Brain microvascular endothelial cell (primary cell): Measurements from ENCODE around the gene ARHGDIG.

Source experiments
- DNase-seq: peaks from one replicate; pipeline ENCODE4 v3.0.0-alpha.2; 2020
- H3K27ac ChIP-seq: fragments of 250-450 bp; sonication (Bioruptor Pico); 2 replicates; pipeline ENCODE4 v1.5.1; 2020; ENCODE audit warnings: mild to moderate bottlenecking, moderate library complexity
- H3K27me3 ChIP-seq: fragments of 250-450 bp; sonication (Bioruptor Pico); replicated peaks from 2 replicates; pipeline ENCODE4 v1.5.1; 2020; ENCODE audit warnings: mild to moderate bottlenecking
- H3K36me3 ChIP-seq: fragments of 250-450 bp; sonication (Bioruptor Pico); replicated peaks from 2 replicates; pipeline ENCODE4 v1.5.1; 2020; ENCODE audit warnings: mild to moderate bottlenecking
- H3K4me3 ChIP-seq: 2 replicates; pipeline ENCODE4 v1.5.1; 2011; ENCODE audit warnings: low read depth, mild to moderate bottlenecking, control low read depth, low read length, moderate library complexity
- in situ Hi-C: cut with HindIII; loops from 2 replicates; pipeline ENCODE4 v1.10.0; 2017; ENCODE audit warnings: low sequenced_read_pairs, low pct_ligation_motif_present
- TF ChIP-seq, protein P1 (sequence below): IDR thresholded peaks from 2 replicates; pipeline ENCODE4 v1.5.1; 2011; ENCODE audit warnings: low read depth, mild to moderate bottlenecking, moderate library complexity, low read length, control low read depth, inconsistent platforms; ENCODE audit errors: missing control alignments

The ARHGDIG gene

GRCh38 chr16:242281-242680, 38.1 kb upstream of the ARHGDIG start:
- Histone ChIP-seq H3K27ac (no peak overlapping the region), H3K4me3 (no peak overlapping the region), H3K27me3 (no peaks in the 10 kb centered on the region), H3K36me3 (no peaks in the 10 kb centered on the region)
- in situ Hi-C loops, result no loop called here
- DNase-seq, result no peak
- TF ChIP-seq, protein P1, sequence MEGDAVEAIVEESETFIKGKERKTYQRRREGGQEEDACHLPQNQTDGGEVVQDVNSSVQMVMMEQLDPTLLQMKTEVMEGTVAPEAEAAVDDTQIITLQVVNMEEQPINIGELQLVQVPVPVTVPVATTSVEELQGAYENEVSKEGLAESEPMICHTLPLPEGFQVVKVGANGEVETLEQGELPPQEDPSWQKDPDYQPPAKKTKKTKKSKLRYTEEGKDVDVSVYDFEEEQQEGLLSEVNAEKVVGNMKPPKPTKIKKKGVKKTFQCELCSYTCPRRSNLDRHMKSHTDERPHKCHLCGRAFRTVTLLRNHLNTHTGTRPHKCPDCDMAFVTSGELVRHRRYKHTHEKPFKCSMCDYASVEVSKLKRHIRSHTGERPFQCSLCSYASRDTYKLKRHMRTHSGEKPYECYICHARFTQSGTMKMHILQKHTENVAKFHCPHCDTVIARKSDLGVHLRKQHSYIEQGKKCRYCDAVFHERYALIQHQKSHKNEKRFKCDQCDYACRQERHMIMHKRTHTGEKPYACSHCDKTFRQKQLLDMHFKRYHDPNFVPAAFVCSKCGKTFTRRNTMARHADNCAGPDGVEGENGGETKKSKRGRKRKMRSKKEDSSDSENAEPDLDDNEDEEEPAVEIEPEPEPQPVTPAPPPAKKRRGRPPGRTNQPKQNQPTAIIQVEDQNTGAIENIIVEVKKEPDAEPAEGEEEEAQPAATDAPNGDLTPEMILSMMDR, result no peak

GRCh38 chr16:243348-243747, 37.0 kb upstream of the ARHGDIG start:
- Histone ChIP-seq H3K27ac (no peak overlapping the region), H3K27me3 (no peaks in the 10 kb centered on the region), H3K36me3 (no peaks in the 10 kb centered on the region), H3K4me3 (no peak overlapping the region)
- in situ Hi-C loops, result no loop called here
- TF ChIP-seq, protein P1, result no peak
- DNase-seq, result no peak

DNA sequence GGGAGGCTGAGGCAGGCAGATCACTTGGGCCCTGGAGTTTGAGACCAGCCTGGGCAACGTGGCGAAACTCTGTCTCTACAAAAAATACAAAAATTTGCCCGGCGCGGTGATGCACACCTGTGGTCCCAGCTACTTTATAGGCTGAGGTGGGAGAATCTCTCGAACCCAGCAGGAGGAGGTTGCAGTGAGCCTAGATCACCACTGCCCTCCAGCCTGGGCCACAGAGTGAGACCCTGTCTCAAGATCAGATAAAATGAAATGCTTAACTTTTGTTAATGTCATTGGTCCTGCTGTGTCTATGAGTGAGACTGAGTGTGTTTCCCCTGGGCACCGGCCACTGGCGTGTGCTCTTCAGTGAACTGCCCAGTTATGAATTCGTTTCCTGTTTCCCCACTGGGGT, 35.3 kb upstream of the ARHGDIG start:
- H3K36me3 ChIP-seq, result no peaks in the 10 kb centered on the region
- in situ Hi-C loops, result no loop called here

GRCh38 chr16:247027-247426, 33.4 kb upstream of the ARHGDIG start:
- DNase-seq, result no peak
- TF ChIP-seq, protein P1, result no peak
- in situ Hi-C loops, result no loop called here
- Histone ChIP-seq H3K27ac (no peak overlapping the region), H3K4me3 (no peak overlapping the region), H3K36me3 (no peaks in the 10 kb centered on the region), H3K27me3 (no peaks in the 10 kb centered on the region)

More for the DNA sequence above, 35.3 kb upstream of the ARHGDIG start:
- Histone ChIP-seq H3K27ac (no peak overlapping the region), H3K4me3 (no peak overlapping the region), H3K27me3 (no peaks in the 10 kb centered on the region)
- TF ChIP-seq, protein P1, result no peak
- DNase-seq, result no peak

- DNase-seq, result no peak
- TF ChIP-seq, protein P1, result no peak
- Histone ChIP-seq H3K27ac (no peak overlapping the region), H3K4me3 (no peak overlapping the region), H3K27me3 (no peaks in the 10 kb centered on the region), H3K36me3 (peaks cover 1% of the 10 kb centered on the region)
- in situ Hi-C loops, result no loop called here
Measured at GRCh38 chr16:249431-249830, 31.0 kb upstream of the ARHGDIG start.
